ENCODE results near the gene ECHS1.

ECHS1 gene

DNA sequence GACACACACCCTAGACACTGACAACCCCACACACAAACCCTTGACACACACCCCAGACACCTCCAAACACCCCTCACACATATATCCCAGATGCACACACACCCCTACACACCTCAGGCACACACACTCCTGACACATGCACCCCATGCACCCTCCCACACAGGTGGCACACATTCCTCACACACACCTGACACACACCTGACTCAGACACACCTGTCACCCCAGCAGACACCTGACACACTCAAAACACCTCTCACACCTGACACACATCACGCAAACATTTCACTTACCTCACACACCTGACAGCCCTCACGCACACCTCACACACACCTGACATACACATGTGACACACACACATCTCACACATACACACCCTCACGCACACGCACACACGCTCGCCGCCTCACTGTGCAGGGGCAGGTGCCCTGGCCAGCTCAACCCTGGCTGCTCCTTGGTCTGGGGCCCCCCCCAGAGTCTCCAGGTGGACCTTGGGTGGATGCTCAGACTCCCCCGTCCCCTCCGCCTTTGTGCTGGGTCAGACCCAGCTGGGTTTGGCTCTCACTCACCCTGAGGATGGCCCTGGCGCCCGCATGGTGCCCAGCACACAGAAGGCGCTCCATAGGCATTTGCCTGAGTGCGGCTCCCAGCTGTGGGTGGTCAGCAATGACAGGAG lies 33.3 kb downstream of the ECHS1 start:
- no peak for DNase-seq (ENCODE audit: low spot score)

DNA sequence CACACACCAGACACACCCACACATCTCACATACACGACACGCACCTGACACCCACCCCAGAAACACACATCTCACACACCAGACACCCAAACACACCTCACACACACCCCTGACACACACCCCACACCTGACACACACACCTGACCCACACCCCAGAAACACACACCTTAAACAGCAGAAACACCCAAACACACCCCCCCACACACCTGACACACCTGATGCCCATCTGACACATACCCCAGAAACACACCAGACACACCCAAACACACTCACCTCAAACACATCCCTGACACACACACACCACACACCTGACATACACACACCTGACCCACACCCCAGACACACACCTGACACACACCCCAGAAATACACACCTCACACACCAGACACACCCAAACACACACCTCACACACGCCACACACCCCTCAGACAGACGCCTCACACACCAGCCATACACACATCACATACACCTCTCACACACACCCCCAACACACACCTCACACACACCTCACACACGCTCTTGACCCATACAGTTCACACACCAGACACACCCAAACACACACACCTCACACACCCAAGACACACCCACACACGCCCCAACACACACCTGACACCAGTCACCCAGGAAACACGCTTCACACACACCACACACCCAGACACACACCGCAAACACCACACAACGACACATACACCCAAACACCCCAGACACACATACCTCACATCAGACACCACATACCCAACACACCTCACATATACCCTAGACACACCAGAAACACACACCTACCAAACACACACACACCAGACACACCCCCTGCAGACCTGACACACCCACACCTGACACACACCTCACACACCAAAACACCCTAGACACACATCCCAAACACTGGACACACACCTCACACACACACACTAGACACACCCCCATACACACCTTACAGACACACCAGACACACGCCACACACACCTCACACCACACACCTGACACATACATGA lies 34.8 kb downstream of the ECHS1 start:
- DNase-seq (ENCODE audit: low spot score) = no peak

DNA sequence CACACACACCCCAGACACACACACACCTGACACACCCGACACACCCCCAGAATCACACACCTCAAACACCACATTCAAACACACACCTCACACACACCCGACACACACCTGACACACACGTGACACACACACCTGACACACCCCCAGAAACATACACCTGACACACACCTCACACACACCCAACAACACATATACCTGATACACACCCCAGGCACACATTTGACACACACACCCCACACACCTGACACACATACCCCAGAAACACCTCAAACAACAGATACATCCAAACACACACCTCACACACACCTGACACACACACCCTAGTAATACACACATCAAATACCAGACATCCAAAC lies 35.8 kb downstream of the ECHS1 start:
- DNase-seq (ENCODE audit: low spot score) = no peak

DNA sequence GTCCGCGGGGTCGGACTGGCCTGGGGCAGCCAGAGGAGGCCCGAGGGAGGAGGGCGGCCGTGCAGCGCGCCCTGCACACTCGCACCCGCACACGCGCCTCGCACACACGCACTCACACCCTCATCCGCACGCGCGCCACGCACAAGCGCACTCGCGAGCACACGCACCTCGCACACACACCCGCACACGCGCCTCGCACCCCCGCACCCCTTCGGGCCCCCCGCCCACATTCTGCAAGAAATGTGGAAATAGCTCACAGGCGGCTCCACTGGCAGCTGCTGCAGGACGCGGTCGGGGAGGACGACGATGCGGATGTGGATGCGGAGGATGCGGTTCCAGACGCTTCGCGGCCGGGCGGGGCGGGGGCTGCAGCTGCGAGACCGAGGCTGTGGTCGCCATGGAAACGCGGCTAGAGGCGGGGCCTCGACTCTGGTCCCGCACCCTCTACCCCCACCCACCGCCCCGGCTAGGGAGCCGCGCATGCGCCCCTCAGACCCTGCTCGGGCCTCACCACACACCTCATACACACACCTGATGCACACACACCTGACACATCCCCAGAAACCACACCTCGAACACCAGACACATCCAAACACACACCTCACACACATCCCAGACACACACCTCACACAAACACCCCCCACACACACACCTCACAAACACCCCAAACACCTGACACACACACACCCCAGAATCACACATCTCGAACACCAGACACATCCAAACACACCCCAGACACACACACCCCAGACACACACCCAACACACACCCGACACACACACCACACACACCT lies 36.4 kb downstream of the ECHS1 start, which contains the start of gene CALY:
Gene CALY, minus strand, starts transcription at position 320 of the 793 bp plus-strand sequence. CDS start 7,907 bp downstream, outside the sequence.
- DNase-seq (ENCODE audit: low spot score) = no peak

DNA sequence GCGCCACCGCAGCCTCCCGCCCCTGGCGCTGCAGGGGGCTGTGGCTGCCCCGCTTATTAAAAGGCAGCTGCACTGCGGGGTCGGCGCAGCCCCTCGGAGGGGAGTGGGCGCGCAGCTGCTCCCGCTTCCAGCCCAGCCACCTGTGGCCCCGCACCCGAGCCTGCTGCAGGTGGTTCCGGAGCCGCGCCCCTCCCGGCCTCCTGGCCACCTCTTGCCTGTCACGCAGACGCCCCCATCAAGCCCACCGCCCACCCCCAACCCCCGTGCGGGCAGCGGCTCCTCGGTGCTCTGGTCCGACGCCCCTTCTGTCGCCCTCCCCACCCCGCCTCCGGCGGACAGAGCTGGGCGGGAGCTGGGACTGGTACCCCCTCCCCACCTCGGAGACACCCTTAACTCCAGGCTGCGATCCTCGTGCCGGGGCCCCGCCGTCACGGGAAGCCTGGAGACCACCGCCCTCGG lies 37.0 kb downstream of the ECHS1 start:
- no peak for DNase-seq (ENCODE audit: low spot score)

DNA sequence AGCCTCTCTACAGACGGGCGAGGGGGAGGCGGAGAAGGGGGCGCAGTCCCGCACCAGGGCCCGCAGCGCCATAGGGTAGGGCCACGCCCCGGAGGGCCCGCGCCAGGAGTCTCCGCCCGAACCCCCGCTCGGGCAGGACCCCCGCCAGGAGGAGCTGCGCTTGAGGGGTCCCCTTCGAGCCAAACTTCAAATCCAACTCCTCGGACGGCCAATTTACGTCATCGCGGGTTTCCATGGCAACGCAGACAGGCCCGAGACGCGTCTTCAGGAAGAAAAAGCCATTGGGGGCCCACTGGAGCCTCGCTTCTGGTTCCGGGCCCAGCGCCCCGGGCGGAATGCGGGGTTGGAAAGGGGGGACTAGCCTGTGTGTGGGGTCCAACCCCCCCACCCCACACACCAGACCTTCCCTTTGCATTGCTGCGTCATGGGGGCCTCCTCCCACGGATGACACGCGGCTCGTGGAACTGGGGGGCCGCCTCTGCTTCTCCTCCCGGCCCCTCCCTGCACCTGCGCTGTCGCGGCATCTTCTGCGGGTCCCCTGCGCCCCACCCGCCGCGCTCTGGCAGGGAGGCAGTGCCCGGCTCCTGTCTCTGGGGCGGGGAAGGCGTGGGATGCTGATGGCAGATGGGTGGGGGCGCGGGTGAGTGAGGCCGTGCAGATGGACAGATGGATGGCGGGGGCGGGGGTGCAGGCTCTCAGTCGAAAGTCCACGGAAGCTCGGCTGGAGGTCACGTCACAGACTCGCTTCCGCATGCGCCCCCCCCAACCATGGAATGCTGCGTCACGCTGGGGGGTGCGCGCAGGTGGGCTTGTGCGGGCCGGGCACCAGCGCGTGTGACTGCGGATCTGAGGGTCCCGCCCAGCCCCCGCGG lies 37.7 kb downstream of the ECHS1 start:
- DNase-seq (ENCODE audit: low spot score) = no peak

DNA sequence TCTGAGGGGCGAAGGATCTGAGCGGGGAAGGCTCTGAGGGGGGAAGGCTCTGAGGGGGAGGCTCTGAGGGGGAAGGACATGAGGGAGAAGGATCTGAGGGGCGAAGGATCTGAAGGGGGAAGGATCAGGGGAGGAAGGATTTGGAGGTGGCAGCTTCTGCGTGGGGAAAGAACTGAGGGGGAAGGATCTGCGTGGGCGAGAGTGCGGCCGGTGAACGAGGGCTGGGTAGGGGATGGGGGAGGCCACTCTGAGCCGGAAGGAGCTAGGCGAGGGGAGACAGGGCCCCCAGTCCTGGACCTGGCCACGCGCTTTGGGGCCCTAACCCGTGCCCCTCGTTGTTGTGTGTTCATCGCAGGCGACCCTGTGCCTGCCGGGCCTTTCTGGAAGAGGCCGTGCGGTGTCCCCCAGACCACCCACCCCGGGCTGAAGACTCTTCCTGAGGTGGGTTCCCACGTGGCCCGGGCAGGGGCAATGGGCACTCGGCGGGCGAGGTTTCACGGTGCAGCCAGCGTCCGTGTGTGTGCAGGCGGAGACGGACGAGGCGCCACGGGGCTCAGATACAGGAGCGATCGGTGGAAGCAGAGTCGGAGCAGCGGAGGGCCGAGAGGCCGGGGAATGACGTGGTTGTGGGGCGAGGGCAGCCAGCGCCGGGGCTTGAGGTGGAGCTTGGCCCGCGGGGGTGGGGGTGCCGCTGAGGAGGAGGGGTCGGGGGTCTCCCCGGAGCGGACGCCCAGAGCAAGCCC lies 38.5 kb downstream of the ECHS1 start:
- DNase-seq (ENCODE audit: low spot score) = no peak

DNA sequence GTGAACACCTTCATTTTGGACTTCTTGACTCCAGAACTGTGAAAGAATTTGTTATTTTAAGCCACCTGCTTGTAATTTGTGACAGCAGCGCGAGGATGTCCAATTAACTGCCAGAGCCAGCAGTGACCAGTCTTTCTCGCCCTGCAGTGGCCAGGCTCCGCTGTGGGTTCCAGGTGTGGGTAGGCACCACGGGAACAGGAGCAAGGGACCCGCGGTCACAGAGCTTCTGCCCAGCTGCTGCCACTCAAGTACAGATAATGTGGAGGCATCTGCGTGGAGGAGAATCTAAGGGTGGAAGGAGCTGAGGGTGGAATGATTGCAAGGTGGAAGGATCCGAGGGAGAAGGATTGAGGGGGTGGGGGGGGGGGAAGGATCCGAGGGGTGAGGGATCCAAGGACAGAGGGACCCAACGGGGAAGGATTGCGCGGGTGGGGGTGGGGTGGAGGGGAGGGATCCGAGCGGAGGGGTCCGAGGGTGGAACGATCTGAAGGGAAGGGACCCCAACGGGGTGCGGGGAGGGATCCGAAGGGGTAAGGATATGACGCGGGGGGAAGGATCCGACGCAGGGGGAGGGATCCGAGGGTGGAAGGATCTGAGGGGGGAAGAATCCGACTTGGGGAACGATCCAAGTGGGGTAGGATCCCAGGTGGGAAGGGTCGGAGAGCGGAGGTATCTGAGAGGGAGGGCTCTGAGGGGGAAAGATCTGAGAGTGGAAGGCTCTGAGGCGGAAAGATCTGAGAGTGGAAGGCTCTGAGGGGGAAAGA lies 40.0 kb downstream of the ECHS1 start:
- no peak for DNase-seq (ENCODE audit: low spot score)

DNA sequence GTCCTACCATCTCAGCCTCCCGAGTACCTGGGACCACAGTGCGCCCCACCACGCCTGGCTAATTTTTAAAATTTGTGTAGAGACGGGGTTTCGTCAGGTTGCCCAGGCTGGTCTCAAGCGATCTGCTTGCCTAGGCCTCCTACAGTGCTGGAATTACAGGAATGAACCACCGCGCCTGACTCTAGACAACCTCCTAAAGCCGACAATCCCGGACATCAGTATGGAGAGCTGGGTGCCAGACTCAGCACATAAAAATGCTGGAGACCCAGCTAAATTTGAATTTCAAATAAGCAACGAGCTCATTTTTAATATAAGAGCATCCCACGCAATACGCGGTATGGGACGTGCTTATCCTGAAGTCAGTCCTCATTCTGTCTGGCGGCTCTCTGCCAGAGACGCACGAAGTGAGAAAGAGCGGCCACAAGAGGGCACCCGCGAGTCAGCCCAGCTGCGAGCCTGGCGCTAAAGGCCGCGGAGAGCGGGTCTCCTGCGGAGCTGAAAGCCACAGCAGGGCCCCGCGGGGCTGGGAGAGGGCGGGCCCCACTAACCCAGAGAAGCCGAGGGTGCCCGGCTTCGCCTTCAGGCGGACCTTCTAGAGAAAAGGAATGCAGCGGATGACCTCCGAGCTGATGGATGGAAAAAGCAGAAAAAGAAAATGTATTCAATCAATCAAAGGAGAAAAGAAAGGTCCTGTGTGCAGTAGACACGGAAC lies 43.5 kb downstream of the ECHS1 start:
- peak; percentile 91 for DNase-seq (ENCODE audit: low spot score)

DNA sequence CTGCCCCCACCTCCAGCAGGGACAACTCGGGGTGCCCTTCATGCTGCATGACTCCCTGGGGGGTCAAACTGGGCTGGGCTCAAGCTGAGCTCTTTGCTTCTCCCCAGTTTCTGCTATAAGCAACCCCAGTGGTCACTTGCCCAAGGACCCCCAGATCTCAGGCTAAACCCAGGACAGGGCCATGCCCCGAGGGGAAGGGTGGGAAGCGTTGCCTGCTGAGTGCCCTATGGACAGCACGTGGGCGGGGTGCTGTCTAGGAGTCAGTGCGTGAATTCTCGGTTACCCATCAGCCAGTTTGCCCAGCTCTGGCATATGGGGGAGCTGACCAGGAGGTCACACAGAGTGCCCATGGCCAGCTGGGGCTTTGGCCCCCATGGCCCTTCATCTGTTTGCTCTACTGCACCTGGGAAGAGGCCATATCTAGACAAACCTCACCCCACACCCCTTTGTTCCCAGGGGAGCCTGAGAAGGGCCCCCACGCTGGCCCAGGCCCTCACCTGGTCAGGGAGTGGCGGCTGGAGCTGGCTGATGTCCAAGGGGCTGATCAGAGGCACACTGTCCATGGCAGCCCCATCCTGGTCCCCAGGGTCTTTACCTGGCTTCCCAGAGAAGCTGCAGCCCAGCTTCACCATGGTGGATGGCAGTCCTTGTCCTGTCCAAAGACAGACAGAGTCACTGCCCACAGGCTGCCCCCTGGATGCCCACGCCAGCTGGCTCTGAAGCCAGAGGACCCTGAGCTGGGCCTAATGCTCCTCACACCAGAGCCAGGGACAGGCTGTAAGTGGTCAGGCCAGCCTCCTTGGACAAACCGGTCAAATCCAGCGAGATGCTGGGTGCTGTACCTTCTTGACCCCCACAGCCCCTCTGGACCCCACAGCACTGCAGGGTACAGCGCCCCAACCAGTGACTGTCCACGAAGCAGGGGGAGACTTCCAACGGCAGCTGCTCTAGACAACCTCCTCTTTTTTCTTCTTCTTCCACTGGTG lies 44.5 kb downstream of the ECHS1 start:
- no peak for DNase-seq (ENCODE audit: low spot score)

DNA sequence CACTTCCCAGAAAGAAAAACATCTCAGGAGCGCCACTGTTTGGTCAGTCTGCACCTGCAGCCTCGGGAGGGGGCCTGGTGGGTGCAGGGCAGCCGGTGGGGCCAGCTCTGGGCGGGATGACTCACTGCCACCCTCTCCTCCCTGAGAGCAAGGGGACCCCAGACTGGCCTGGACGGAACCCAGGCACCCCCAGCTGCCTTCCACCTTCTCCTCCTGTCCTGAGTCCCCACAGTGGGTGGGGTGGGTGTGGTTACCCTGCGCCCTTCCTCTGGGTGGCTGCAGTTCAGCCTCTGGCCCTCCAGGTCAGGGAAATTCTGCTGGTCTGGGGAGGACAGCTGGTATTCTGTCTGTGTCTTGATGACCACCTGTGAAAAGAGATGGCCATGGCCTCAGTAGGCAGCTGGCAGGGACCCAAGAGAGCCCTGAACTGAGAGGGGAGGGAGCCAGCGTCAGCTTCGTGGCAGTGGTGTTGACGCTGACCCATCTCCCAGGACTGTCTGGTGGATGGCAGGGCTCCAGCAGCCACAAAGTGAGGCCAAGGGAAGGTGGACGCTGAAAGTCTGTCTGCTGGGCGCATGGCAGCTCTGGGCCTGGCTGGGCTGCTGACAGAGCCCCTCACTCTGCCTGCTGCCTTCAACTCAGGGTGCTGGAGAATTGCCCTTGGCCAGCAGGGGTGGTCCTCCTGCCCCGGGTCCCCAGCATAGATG lies 45.4 kb downstream of the ECHS1 start:
- DNase-seq (ENCODE audit: low spot score) = no peak

DNA sequence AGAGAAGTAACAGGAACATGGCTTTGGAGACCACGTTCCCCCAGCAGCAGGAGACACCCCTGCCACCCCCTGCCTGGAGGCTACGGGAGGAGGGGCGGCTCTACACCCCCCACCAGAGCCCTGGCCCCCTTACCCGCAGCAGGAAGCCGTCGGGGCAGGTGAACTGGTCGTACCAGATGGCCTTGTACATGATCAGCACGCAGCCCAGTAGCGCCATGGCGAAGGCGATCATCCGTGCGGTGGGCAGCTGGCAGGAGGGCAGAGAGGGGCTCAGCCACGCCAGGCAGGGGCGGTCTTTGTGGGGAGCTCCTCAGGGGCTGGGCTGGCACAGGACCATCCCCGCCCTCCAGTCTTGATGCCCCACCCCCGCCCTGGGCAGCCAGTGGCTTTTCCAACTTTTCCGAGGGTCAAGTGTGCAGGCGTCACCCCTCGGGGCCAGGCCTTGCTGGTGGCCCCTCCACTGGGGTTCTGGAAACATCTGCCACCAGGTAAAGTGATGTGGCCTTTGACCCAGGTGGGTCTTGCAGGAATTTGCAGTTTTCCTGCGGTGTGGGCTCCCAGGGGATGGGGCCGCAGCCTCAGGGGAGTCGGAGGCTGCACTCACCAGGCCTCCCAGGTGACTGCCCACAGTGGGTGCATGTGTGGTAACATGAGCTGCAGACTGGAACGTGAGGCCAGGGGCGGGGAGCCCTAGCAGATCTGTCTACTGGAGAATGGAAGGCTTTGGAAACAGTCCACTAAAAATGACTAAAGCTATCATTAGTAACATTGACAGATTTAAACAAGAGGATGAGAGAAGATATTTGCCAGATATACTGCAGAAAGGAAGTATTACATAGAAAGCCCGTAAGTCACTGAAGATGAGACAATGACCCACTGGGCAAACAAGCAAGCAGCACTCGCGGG lies 46.2 kb downstream of the ECHS1 start:
- DNase-seq (ENCODE audit: low spot score) = no peak

DNA sequence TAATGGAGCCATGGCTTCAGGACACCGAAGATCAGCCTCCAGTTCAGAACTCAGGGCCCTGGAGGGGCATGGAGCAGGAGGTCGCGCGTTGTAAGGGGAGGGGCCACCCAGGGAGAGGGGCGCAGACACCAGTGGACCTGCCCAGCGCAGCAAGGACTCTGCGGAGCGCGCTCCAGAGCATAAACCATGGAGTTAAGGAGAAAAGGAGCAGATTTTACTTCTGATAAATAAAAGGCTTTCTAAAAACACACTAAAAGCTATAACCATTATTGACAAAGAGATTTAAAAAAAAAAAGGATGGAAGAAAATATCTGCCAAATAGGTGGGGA lies 47.0 kb downstream of the ECHS1 start:
- DNase-seq (ENCODE audit: low spot score) = no peak

DNA sequence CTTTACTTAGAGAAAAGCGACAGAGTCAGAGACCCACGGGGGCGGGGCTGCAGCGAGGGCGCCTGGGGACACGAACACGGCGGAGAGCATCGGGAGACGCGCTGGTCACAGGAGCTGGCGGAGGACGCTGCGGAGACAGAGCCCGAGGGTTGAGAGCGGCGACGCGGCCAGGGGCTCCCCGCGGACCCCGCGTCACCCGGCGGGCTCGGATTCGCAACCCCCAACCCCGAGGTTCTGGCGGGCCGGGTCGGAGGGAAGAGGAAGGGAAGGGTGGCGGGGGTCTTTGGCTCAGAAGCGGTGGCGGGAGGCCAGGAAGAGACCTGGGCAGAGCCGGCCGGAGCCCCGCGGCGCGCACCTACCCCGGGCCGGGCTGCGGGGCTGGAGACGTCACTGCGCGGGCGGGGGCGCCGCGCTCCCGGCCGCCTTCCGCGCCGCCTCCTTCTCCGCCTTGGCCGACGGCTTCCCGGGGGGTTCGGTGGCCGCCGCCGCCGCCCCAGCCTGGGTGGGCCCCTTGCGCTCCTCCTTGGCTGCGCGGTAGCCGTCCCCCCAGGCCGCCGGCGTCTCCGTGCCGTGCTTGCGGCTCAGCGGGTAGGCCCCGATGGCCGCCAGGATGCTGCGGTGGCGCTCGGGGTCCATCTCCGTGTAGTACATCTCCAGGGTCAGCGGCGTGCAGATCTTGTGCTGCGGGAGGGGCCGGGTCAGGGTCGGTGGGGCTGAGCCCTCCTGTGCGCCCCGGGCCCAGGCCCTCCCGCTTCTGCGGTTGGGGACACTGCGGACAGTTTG lies 47.5 kb downstream of the ECHS1 start:
- DNase-seq (ENCODE audit: low spot score) = no peak

DNA sequence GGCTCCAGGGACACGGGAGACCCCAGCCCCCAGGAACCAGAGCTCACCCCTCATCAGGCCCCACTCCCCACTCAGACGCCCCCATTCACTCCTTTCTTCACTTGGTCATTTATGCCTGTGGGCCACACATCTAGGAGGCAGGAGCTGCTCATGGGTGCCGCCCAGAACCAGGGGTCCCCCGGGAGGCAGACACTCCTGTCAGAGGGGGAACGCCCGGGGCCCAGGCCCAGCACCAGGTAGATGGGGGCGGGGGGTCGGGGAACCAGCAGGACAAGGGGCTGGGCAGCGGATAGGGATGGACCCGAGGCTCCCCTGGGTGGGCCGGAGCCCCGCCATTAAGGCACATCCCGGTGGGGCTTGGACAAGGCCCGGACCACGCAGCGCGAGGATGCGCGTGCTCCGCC lies 48.3 kb downstream of the ECHS1 start:
- no peak for DNase-seq (ENCODE audit: low spot score)

All from left forelimb (tissue), 1 donor.